ENCODE results near the gene RAET1E. TPM values are rescaled to one million over a fixed set of nuclear protein-coding genes. Genes with fewer than 3 reads are reported as not detected.

Gene RAET1E
- total and polyA plus RNA-seq, 2 donors (not counting 3 experiments of a cell fraction or from before 2014, with no cell fraction given) = 0.04 TPM; not detected in 1

DNA sequence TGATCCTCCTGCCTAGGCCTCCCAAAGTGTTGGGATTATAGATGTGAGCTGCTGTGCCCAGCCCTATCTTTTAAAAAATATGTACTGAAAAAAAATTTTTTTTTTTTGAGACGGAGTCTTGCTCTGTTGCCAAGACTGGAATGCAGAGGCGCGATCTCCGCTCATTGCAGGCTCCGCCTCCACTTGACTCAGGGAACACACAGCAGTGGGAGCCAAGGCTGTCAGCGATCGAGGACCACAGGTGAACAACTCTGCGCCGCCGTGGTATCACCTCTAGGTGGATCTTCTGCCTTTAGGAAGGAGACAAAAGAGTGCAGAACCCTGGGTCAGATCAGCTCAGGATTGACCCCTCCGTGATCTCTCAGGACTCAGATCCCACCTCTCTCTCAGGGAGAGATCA, 13.7 kb downstream of the RAET1E start:
- Histone ChIP-seq H3K4me2 (ENCODE audit: insufficient read depth, low read length) (no peak overlapping the region), H3K9me1 (replicated peaks; ENCODE audit: control insufficient read depth, extremely low read depth, insufficient read depth, low read length) (no peaks in the 10 kb centered on the region), H3K4me3 (replicated peaks in 1 of 3; ENCODE audit: insufficient read depth in 1 of 3, low read depth in 1 of 3, low read length in 3 of 3) (no peak overlapping the region), H3K4me1 (ENCODE audit: control insufficient read depth, extremely low read depth, insufficient read depth, low read length) (no peaks in the 10 kb centered on the region), H3K36me3 (ENCODE audit: control insufficient read depth in 2 of 2, extremely low read depth in 1 of 2, insufficient read depth in 2 of 2, low read length in 2 of 2) (no peaks in the 10 kb centered on the region), H3K27me3 (ENCODE audit: control insufficient read depth in 2 of 2, insufficient read depth in 2 of 2, low read length in 2 of 2) (peaks cover 0 to 5% of the 10 kb centered on the region in 2 experiments), H3K27ac (ENCODE audit: insufficient read depth, low read depth, low read length) (no peak overlapping the region), H2AFZ (ENCODE audit: low read depth, low read length) (no peak overlapping the region), H3K9ac (replicated peaks; ENCODE audit: extremely low read depth, insufficient read depth, low read length) (no peak overlapping the region), H4K20me1 (replicated peaks; ENCODE audit: control insufficient read depth, extremely low read depth, insufficient read depth, low read length) (no peaks in the 10 kb centered on the region), H3K9me3 (replicated peaks; ENCODE audit: control insufficient read depth, insufficient read depth, low read length) (no peaks in the 10 kb centered on the region), H3K79me2 (ENCODE audit: control insufficient read depth, insufficient read depth, low read length) (no peaks in the 10 kb centered on the region)
- intact Hi-C loops (cut with micrococcal nuclease) (no loop called here), dilution Hi-C loops (cut with MboI; ENCODE audit: extremely low pct_ligation_motif_present, low sequenced_read_pairs) (no loop called here)
- DNase-seq (ENCODE audit: low read depth, low spot score) (no peak), FAIRE-seq (no peak)
- CTCF ChIA-PET = no interaction called here
- TF ChIP-seq FOS (IDR thresholded peaks at IDR 0.05; ENCODE audit: borderline replicate concordance, insufficient read depth, low read length) (no peak), GATA2 (IDR thresholded peaks at IDR 0.05; ENCODE audit: insufficient read depth, insufficient read length, low read depth, low read length) (no peak), MYC (IDR thresholded peaks at IDR 0.05; ENCODE audit: low read depth, low read length) (no peak)
- no TSS peak for BruUV-seq (replicated peaks)
- POLR2A ChIA-PET = no interaction called here

DNA sequence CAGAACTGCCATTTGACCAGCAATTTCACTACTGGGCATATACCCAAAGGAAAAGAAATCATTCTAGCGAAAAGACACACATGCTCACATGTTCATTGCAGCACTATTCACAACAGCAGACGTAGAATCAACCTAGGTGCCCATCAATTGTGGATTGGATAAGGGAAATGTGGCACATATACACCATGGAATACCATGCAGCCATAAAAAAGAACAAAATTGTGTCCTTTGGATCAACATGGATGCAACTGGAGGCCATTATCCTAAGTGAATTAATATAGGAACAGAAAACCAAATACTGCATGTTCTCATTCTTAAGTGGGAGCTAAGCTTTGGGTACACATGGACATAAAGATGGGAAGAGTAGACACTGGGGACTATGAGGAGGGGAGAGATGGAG, 16.1 kb downstream of the RAET1E start:
- CTCF ChIA-PET = no interaction called here
- no peaks in the 10 kb centered on the region for H3K79me2 ChIP-seq (ENCODE audit: control insufficient read depth, insufficient read depth, low read length)

More for the DNA sequence above, 16.1 kb downstream of the RAET1E start:
- no peak for TF ChIP-seq MYC (IDR thresholded peaks at IDR 0.05; ENCODE audit: low read depth, low read length)
- Histone ChIP-seq H3K27me3 (ENCODE audit: control insufficient read depth in 2 of 2, insufficient read depth in 2 of 2, low read length in 2 of 2) (peaks cover 7% of the 10 kb centered on the region in 2 experiments), H3K9me1 (replicated peaks; ENCODE audit: control insufficient read depth, extremely low read depth, insufficient read depth, low read length) (no peaks in the 10 kb centered on the region), H3K4me1 (ENCODE audit: control insufficient read depth, extremely low read depth, insufficient read depth, low read length) (no peaks in the 10 kb centered on the region), H3K4me3 (replicated peaks in 1 of 3; ENCODE audit: insufficient read depth in 1 of 3, low read depth in 1 of 3, low read length in 3 of 3) (no peak overlapping the region), H3K9me3 (replicated peaks; ENCODE audit: control insufficient read depth, insufficient read depth, low read length) (no peaks in the 10 kb centered on the region), H3K36me3 (ENCODE audit: control insufficient read depth in 2 of 2, extremely low read depth in 1 of 2, insufficient read depth in 2 of 2, low read length in 2 of 2) (no peaks in the 10 kb centered on the region), H3K4me2 (ENCODE audit: insufficient read depth, low read length) (no peak overlapping the region), H2AFZ (ENCODE audit: low read depth, low read length) (no peak overlapping the region), H4K20me1 (replicated peaks; ENCODE audit: control insufficient read depth, extremely low read depth, insufficient read depth, low read length) (no peaks in the 10 kb centered on the region), H3K27ac (ENCODE audit: insufficient read depth, low read depth, low read length) (no peak overlapping the region), H3K9ac (replicated peaks; ENCODE audit: extremely low read depth, insufficient read depth, low read length) (no peak overlapping the region)
- FAIRE-seq (no peak), DNase-seq (ENCODE audit: low read depth, low spot score) (no peak)
- POLR2A ChIA-PET = no interaction called here
- intact Hi-C loops (cut with micrococcal nuclease) = no loop called here
- dilution Hi-C loops (cut with MboI; ENCODE audit: extremely low pct_ligation_motif_present, low sequenced_read_pairs) = no loop called here
- BruUV-seq (replicated peaks) = no TSS peak
